Mucosa of stomach (tissue), 1 donor: ENCODE measurements around the gene SIK3.

Experiments
- H3K27me3 ChIP-seq: one replicate; pipeline ENCODE4 v1.7.0; 2013; ENCODE audit warnings: mild to moderate bottlenecking, low read length; ENCODE audit not compliant: control insufficient read depth, insufficient read depth
- H3K36me3 ChIP-seq: one replicate; pipeline ENCODE4 v1.7.0; 2013; ENCODE audit warnings: low read length; ENCODE audit not compliant: control insufficient read depth, insufficient read depth
- H3K4me1 ChIP-seq: one replicate; pipeline ENCODE4 v1.7.0; 2013; ENCODE audit warnings: mild to moderate bottlenecking, low read length; ENCODE audit not compliant: control insufficient read depth, insufficient read depth
- H3K4me3 ChIP-seq: one replicate; pipeline ENCODE4 v1.7.0; 2013; ENCODE audit warnings: low read length
- H3K9ac ChIP-seq: one replicate; pipeline ENCODE4 v1.7.0; 2013; ENCODE audit warnings: mild to moderate bottlenecking, low read length, moderate library complexity
- H3K9me3 ChIP-seq: one replicate; pipeline ENCODE4 v1.7.0; 2013; ENCODE audit warnings: mild to moderate bottlenecking, low read length, moderate library complexity; ENCODE audit not compliant: control insufficient read depth
- donor health status: Pancreatic carcinoma.

Gene SIK3

GRCh38 chr11:117099696-117100095, 1.5 kb upstream of the SIK3 start:
- Histone ChIP-seq H3K4me3 (no peak overlapping the region), H3K4me1 (peaks cover 24% of the 10 kb centered on the region), H3K9ac (no peak overlapping the region), H3K9me3 (no peaks in the 10 kb centered on the region), H3K36me3 (no peaks in the 10 kb centered on the region), H3K27me3 (no peaks in the 10 kb centered on the region)

- Histone ChIP-seq H3K27me3 (no peaks in the 10 kb centered on the region), H3K36me3 (no peaks in the 10 kb centered on the region), H3K9me3 (no peaks in the 10 kb centered on the region), H3K4me3 (peak overlapping the region; percentile 61), H3K9ac (peak overlapping the region; percentile 82), H3K4me1 (peaks cover 24% of the 10 kb centered on the region)
Measured at GRCh38 chr11:117097389-117098268, 599 bp downstream of the SIK3 start.

GRCh38 chr11:117097014-117097388, 1.2 kb downstream of the SIK3 start:
- no peaks in the 10 kb centered on the region for H3K27me3 ChIP-seq
- H3K9me3 ChIP-seq, result no peaks in the 10 kb centered on the region
- no peaks in the 10 kb centered on the region for H3K36me3 ChIP-seq
- H3K4me1 ChIP-seq, result peaks cover 24% of the 10 kb centered on the region
- H3K4me3 ChIP-seq, result peak overlapping the region; percentile 61
- H3K9ac ChIP-seq, result peak overlapping the region; percentile 82

- H3K9ac ChIP-seq, result peak overlapping the region; percentile 23
- H3K9me3 ChIP-seq, result no peaks in the 10 kb centered on the region
- H3K4me1 ChIP-seq, result peaks cover 24% of the 10 kb centered on the region
- no peaks in the 10 kb centered on the region for H3K27me3 ChIP-seq
- no peak overlapping the region for H3K4me3 ChIP-seq
- no peaks in the 10 kb centered on the region for H3K36me3 ChIP-seq
Measured at GRCh38 chr11:117096201-117096991, 1.8 kb downstream of the SIK3 start.

- Histone ChIP-seq H3K9ac (no peak overlapping the region), H3K9me3 (no peaks in the 10 kb centered on the region), H3K36me3 (no peaks in the 10 kb centered on the region), H3K4me1 (peaks cover 24% of the 10 kb centered on the region), H3K27me3 (no peaks in the 10 kb centered on the region), H3K4me3 (no peak overlapping the region)
Measured at GRCh38 chr11:117095284-117096161, 2.7 kb downstream of the SIK3 start.

- Histone ChIP-seq H3K4me3 (no peak overlapping the region), H3K36me3 (no peaks in the 10 kb centered on the region), H3K9me3 (no peaks in the 10 kb centered on the region), H3K9ac (no peak overlapping the region), H3K4me1 (peaks cover 24% of the 10 kb centered on the region), H3K27me3 (no peaks in the 10 kb centered on the region)
Measured at GRCh38 chr11:117094776-117095175, 3.5 kb downstream of the SIK3 start.

- Histone ChIP-seq H3K4me3 (no peak overlapping the region), H3K9ac (no peak overlapping the region)
Measured at GRCh38 chr11:117092951-117093590, 5.2 kb downstream of the SIK3 start.

GRCh38 chr11:117091753-117092477, 6.3 kb downstream of the SIK3 start:
- Histone ChIP-seq H3K9ac (no peak overlapping the region), H3K4me1 (peaks cover 15% of the 10 kb centered on the region), H3K36me3 (no peaks in the 10 kb centered on the region), H3K9me3 (no peaks in the 10 kb centered on the region), H3K4me3 (no peak overlapping the region), H3K27me3 (no peaks in the 10 kb centered on the region)

More at GRCh38 chr11:117092951-117093590, 5.2 kb downstream of the SIK3 start:
- H3K27me3 ChIP-seq, result no peaks in the 10 kb centered on the region
- peaks cover 15% of the 10 kb centered on the region for H3K4me1 ChIP-seq
- no peaks in the 10 kb centered on the region for H3K36me3 ChIP-seq
- no peaks in the 10 kb centered on the region for H3K9me3 ChIP-seq

- no peaks in the 10 kb centered on the region for H3K36me3 ChIP-seq
- no peaks in the 10 kb centered on the region for H3K9me3 ChIP-seq
- H3K4me1 ChIP-seq, result peaks cover 1% of the 10 kb centered on the region
- H3K27me3 ChIP-seq, result no peaks in the 10 kb centered on the region
- H3K9ac ChIP-seq, result no peak overlapping the region
- H3K4me3 ChIP-seq, result no peak overlapping the region
Measured at GRCh38 chr11:117090111-117090706, 8.0 kb downstream of the SIK3 start.

GRCh38 chr11:117089685-117090084, 8.5 kb downstream of the SIK3 start:
- no peak overlapping the region for H3K9ac ChIP-seq
- no peaks in the 10 kb centered on the region for H3K4me1 ChIP-seq
- H3K9me3 ChIP-seq, result no peaks in the 10 kb centered on the region

More at GRCh38 chr11:117089685-117090084, 8.5 kb downstream of the SIK3 start:
- Histone ChIP-seq H3K36me3 (no peaks in the 10 kb centered on the region), H3K27me3 (no peaks in the 10 kb centered on the region), H3K4me3 (no peak overlapping the region)
